ENCODE results near the gene STOML1. TPM values are rescaled to one million over a fixed set of nuclear protein-coding genes. Genes with fewer than 3 reads are reported as not detected.

Gene STOML1
- total and polyA plus RNA-seq, 2 experiments from 2014 or later: 2.3 to 2.4 TPM

- Mint-ChIP-seq H3K9me3 (no peaks in the 10 kb centered on the region), H3K36me3 (ENCODE audit: low read depth) (no peaks in the 10 kb centered on the region; the same call in 2 of the 3 replicates), H3K4me3 (no peak overlapping the region; the same call in 2 of the 3 replicates), H3K27ac (no peak overlapping the region), H3K27me3 (ENCODE audit: insufficient read depth, low read depth, poor library complexity) (peaks cover 13% of the 10 kb centered on the region), H3K4me1 (no peaks in the 10 kb centered on the region; the same call in 2 of the 3 replicates)
- no peaks in the 10 kb centered on the region for H3K36me3 ChIP-seq (ENCODE audit: insufficient read depth)
- DNase-seq (ENCODE audit: low spot score) (no peak), ATAC-seq (no peak)
- TF ChIP-seq EZH2phosphoT487 (IDR thresholded peaks at IDR 0.05; ENCODE audit: unreplicated experiment): no peak
- TF ChIP-seq ZNF114 (CRISPR knock-in tag; IDR thresholded peaks at IDR 0.05): no peak
- TF ChIP-seq STAT1 (IDR thresholded peaks at IDR 0.05; ENCODE audit: unreplicated experiment): no peak
- no peak for TF ChIP-seq CTCF (conservative IDR thresholded peaks at IDR 0.05; ENCODE audit: low read depth in 2 of 2)
- no peak for TF ChIP-seq ZNF331 (CRISPR knock-in tag; IDR thresholded peaks at IDR 0.05; ENCODE audit: low read depth)
- no peak for TF ChIP-seq ETS1 (IDR thresholded peaks at IDR 0.05)
- no peak for TF ChIP-seq EZH2 (IDR thresholded peaks at IDR 0.05; ENCODE audit: low read depth, unreplicated experiment)
- no peak for TF ChIP-seq ZNF462 (CRISPR knock-in tag; IDR thresholded peaks at IDR 0.05)
- no peak for TF ChIP-seq REST (IDR thresholded peaks at IDR 0.05; ENCODE audit: unreplicated experiment)
- no peaks in the 10 kb centered on the region for H3K9me2 ChIP-seq (ENCODE audit: insufficient read depth)
- H3K4me1 ChIP-seq (ENCODE audit: insufficient read depth): no peaks in the 10 kb centered on the region; the same call in 1 of the 2 replicates
- no peaks in the 10 kb centered on the region for H3K79me2 ChIP-seq (replicated peaks; ENCODE audit: insufficient read depth)
- H3F3A ChIP-seq (replicated peaks; ENCODE audit: low read depth): no peaks in the 10 kb centered on the region
- H3K4me2 ChIP-seq: no peak overlapping the region
- H2AFZ ChIP-seq: no peak overlapping the region
- no peaks in the 10 kb centered on the region for H4K20me1 ChIP-seq (replicated peaks; ENCODE audit: insufficient read depth)
- no peaks in the 10 kb centered on the region for H3K27me3 ChIP-seq (ENCODE audit: insufficient read depth)
- no peak overlapping the region for H3K4me3 ChIP-seq
- H3K27ac ChIP-seq (ENCODE audit: low read depth): no peak overlapping the region
Observed at GRCh38 chr15:73987681-73988444, 4.2 kb downstream of the STOML1 start.
